Lower leg skin (tissue), 3 donors: ENCODE results near the gene HTRA2.

Source experiments
- POLR2A ChIP-seq, 2 donors: fragments of 450-650 bp; IDR thresholded peaks; one replicate each; pipeline ENCODE4 v1.6.1; 2016 to 2017; ENCODE audit warnings: antibody characterized with exemption in 2 of 2, mild to moderate bottlenecking in 1 of 2, moderate library complexity in 1 of 2
- TF ChIP-seq, protein P1 (sequence below), 3 donors: fragments of 450-650 bp; IDR thresholded peaks; one replicate each; pipeline ENCODE4 v1.5.1; 2016; ENCODE audit warnings: antibody characterized with exemption in 3 of 3, mild to moderate bottlenecking in 3 of 3, moderate library complexity in 2 of 3

DNA sequence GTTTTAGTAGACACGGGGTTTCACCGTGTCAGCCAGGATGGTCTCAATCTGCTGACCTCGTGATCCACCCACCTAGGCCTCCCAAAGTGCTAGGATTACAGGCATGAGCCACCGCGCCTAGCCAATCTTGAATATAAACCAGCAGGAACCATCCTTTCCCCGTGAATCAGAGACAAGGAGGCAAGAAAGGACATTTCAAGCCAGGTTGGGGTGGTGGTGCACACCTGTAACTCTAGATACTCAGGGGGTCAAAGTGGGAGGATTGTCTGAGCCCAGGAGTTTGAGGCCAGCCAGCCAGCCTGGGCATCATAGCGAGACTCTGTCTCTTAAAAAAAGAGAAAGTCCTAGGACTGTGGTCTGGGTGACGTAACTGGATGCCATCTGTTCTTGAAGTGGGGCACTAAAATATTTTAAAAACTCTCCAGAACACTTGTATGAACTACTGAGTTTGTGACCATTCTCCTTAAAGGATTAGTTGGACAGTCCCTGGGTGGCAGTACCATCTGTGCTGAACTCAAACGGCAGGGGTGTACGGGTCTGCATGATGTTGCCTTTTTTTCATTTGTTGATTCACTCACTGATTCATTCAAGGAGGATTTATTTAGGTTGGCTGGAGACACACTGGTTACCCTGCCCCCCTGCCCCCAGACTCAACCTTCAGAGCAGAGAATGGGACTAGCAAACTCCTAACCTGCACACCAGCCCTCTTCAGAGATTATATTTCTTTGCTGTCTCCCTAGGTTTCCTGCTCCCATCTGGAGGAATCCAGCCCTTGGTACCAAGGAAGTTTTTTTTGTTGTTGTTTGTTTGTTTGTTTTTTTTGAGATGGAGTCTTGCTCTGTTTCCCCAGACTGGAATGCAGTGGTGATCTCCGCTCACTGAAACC, 18.4 kb upstream of the HTRA2 start:
- TF ChIP-seq POLR2A (IDR thresholded peaks at IDR 0.05): no peak
- TF ChIP-seq, protein P1, sequence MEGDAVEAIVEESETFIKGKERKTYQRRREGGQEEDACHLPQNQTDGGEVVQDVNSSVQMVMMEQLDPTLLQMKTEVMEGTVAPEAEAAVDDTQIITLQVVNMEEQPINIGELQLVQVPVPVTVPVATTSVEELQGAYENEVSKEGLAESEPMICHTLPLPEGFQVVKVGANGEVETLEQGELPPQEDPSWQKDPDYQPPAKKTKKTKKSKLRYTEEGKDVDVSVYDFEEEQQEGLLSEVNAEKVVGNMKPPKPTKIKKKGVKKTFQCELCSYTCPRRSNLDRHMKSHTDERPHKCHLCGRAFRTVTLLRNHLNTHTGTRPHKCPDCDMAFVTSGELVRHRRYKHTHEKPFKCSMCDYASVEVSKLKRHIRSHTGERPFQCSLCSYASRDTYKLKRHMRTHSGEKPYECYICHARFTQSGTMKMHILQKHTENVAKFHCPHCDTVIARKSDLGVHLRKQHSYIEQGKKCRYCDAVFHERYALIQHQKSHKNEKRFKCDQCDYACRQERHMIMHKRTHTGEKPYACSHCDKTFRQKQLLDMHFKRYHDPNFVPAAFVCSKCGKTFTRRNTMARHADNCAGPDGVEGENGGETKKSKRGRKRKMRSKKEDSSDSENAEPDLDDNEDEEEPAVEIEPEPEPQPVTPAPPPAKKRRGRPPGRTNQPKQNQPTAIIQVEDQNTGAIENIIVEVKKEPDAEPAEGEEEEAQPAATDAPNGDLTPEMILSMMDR (IDR thresholded peaks at IDR 0.05): no peak
